ENCODE data around the gene C19orf12.

Gene C19orf12

GRCh38 chr19:29704562-29705558, 10.2 kb downstream of the C19orf12 start:
- TF ChIP-seq, protein P1, sequence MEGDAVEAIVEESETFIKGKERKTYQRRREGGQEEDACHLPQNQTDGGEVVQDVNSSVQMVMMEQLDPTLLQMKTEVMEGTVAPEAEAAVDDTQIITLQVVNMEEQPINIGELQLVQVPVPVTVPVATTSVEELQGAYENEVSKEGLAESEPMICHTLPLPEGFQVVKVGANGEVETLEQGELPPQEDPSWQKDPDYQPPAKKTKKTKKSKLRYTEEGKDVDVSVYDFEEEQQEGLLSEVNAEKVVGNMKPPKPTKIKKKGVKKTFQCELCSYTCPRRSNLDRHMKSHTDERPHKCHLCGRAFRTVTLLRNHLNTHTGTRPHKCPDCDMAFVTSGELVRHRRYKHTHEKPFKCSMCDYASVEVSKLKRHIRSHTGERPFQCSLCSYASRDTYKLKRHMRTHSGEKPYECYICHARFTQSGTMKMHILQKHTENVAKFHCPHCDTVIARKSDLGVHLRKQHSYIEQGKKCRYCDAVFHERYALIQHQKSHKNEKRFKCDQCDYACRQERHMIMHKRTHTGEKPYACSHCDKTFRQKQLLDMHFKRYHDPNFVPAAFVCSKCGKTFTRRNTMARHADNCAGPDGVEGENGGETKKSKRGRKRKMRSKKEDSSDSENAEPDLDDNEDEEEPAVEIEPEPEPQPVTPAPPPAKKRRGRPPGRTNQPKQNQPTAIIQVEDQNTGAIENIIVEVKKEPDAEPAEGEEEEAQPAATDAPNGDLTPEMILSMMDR (IDR thresholded peaks at IDR 0.05; ENCODE audit: borderline replicate concordance, extremely low read depth, low read length, poor library complexity, severe bottlenecking): no peak
- no peak for TF ChIP-seq EZH2 (IDR thresholded peaks at IDR 0.05; ENCODE audit: borderline replicate concordance, low read depth, low read length, severe bottlenecking)
- Histone ChIP-seq H3K79me2 (ENCODE audit: insufficient read depth, low read length) (peaks cover 13% of the 10 kb centered on the region; the same call in 1 of the 2 replicates), H3K36me3 (ENCODE audit: insufficient read depth, low read length) (peaks cover 48% of the 10 kb centered on the region), H3K4me1 (ENCODE audit: insufficient read depth, low read length) (no peaks in the 10 kb centered on the region), H3K27ac (ENCODE audit: low read length) (no peak overlapping the region), H3K9me3 (ENCODE audit: insufficient read depth, low read length, severe bottlenecking) (no peaks in the 10 kb centered on the region), H4K20me1 (ENCODE audit: insufficient read depth, low read length) (0 out of 2 replicates have a peak, but pooled peaks cover 12% of the 10 kb centered on the region), H3K4me2 (ENCODE audit: insufficient read depth, low read length) (no peak overlapping the region), H3K4me3 (ENCODE audit: low read depth in 1 of 2, low read length in 2 of 2) (no peak overlapping the region), H2AFZ (ENCODE audit: low read depth, low read length) (no peak overlapping the region), H3K27me3 (ENCODE audit: insufficient read depth, low read length, poor library complexity) (no peaks in the 10 kb centered on the region), H3K9ac (ENCODE audit: low read depth, low read length) (no peak overlapping the region)
- ATAC-seq (ENCODE audit: insufficient read depth, low read depth) (no peak), DNase-seq (no peak)

GRCh38 chr19:29702963-29703320, 12.1 kb downstream of the C19orf12 start:
- H3K4me3 ChIP-seq (ENCODE audit: low read depth in 1 of 2, low read length in 2 of 2): no peak overlapping the region
- TF ChIP-seq, protein P1 (IDR thresholded peaks at IDR 0.05; ENCODE audit: borderline replicate concordance, extremely low read depth, low read length, poor library complexity, severe bottlenecking): no peak
- TF ChIP-seq EZH2 (IDR thresholded peaks at IDR 0.05; ENCODE audit: borderline replicate concordance, low read depth, low read length, severe bottlenecking): no peak
- no peaks in the 10 kb centered on the region for H3K4me1 ChIP-seq (ENCODE audit: insufficient read depth, low read length)
- no peak overlapping the region for H3K9ac ChIP-seq (ENCODE audit: low read depth, low read length)
- H2AFZ ChIP-seq (ENCODE audit: low read depth, low read length): no peak overlapping the region
- H3K27ac ChIP-seq (ENCODE audit: low read length): no peak overlapping the region
- no peaks in the 10 kb centered on the region for H3K27me3 ChIP-seq (ENCODE audit: insufficient read depth, low read length, poor library complexity)
- H3K36me3 ChIP-seq (ENCODE audit: insufficient read depth, low read length): peaks cover 40% of the 10 kb centered on the region
- ATAC-seq (ENCODE audit: insufficient read depth, low read depth): no peak
- no peaks in the 10 kb centered on the region for H3K9me3 ChIP-seq (ENCODE audit: insufficient read depth, low read length, severe bottlenecking)
- H3K79me2 ChIP-seq (ENCODE audit: insufficient read depth, low read length): no peaks in the 10 kb centered on the region
- 0 out of 2 replicates have a peak, but pooled peaks cover 4% of the 10 kb centered on the region for H4K20me1 ChIP-seq (ENCODE audit: insufficient read depth, low read length)
- no peak for DNase-seq
- no peak overlapping the region for H3K4me2 ChIP-seq (ENCODE audit: insufficient read depth, low read length)

DNA sequence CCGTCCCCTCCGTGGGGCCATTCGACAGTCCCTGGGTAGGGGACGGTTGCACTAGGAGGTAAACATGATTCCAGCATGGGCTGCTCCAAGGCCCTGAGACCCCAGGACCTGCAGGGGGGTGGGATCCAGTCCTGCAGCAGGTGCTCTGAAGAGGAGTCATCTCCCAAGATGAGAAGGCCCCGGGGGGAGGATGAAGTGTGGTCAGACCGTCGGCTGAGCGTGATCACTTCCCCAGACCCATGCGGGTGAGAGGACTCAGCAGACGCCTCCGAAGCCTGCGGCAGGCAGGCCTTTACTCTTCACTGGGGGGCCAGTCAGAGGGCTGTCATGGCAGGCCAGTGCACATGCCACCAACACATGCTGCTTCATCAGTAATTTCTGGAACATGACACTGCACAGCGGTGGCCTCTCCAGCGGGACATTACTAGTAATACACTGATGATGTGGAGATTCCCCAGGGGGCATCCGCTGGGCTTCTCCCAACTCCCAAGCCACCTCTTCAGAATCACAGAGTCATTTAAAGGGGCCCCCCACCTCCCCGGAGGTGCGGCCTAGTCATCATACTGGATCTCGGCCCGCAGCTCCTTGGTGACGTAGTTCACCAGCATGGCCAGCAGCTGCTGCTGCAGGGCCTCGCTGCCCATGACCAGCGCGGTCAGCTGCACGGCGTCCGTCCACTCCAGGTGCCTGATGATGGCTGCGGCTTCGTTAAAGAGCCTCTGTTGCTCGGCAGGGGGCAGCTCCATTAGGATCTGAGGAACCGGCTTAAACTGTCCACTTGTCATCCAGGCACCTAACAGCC, 12.7 kb downstream of the C19orf12 start:
- Histone ChIP-seq H3K36me3 (ENCODE audit: insufficient read depth, low read length) (peaks cover 38% of the 10 kb centered on the region), H3K79me2 (ENCODE audit: insufficient read depth, low read length) (no peaks in the 10 kb centered on the region), H4K20me1 (ENCODE audit: insufficient read depth, low read length) (peaks cover 5% of the 10 kb centered on the region; the same call in 1 of the 2 replicates), H3K4me1 (ENCODE audit: insufficient read depth, low read length) (no peaks in the 10 kb centered on the region), H3K4me3 (ENCODE audit: low read depth in 1 of 2, low read length in 2 of 2) (no peak overlapping the region), H3K9ac (ENCODE audit: low read depth, low read length) (no peak overlapping the region), H3K27ac (ENCODE audit: low read length) (no peak overlapping the region), H2AFZ (ENCODE audit: low read depth, low read length) (no peak overlapping the region), H3K27me3 (ENCODE audit: insufficient read depth, low read length, poor library complexity) (no peaks in the 10 kb centered on the region), H3K9me3 (ENCODE audit: insufficient read depth, low read length, severe bottlenecking) (no peaks in the 10 kb centered on the region), H3K4me2 (ENCODE audit: insufficient read depth, low read length) (no peak overlapping the region)
- DNase-seq: no peak
- TF ChIP-seq, protein P1 (IDR thresholded peaks at IDR 0.05; ENCODE audit: borderline replicate concordance, extremely low read depth, low read length, poor library complexity, severe bottlenecking): no peak
- no peak for TF ChIP-seq EZH2 (IDR thresholded peaks at IDR 0.05; ENCODE audit: borderline replicate concordance, low read depth, low read length, severe bottlenecking)
- ATAC-seq (ENCODE audit: insufficient read depth, low read depth): no peak

Data from DND-41 (cell line).